Measurements from ENCODE around the gene CCDC28A.

CCDC28A gene

GRCh38 chr6:138803861-138804260 lies 30.3 kb downstream of the CCDC28A start:
- no peak for DNase-seq (ENCODE audit: extremely low read depth, low read depth)
- no peak for TF ChIP-seq CTCF (IDR thresholded peaks at IDR 0.05; ENCODE audit: low read depth, low read length, missing control alignments)
- no peak overlapping the region for H3K4me3 ChIP-seq (replicated peaks; ENCODE audit: low read depth, low read length)

- no peak for TF ChIP-seq CTCF (IDR thresholded peaks at IDR 0.05; ENCODE audit: low read depth, low read length, missing control alignments)
- DNase-seq (ENCODE audit: extremely low read depth, low read depth): peak; percentile 65
- H3K4me3 ChIP-seq (replicated peaks; ENCODE audit: low read depth, low read length): no peak overlapping the region
These were observed 31.6 kb downstream of the CCDC28A start for GRCh38 chr6:138805016-138805765.

GRCh38 chr6:138806889-138807288 lies 33.3 kb downstream of the CCDC28A start:
- TF ChIP-seq CTCF (IDR thresholded peaks at IDR 0.05; ENCODE audit: low read depth, low read length, missing control alignments): no peak
- DNase-seq (ENCODE audit: extremely low read depth, low read depth): no peak
- H3K4me3 ChIP-seq (replicated peaks; ENCODE audit: low read depth, low read length): no peak overlapping the region

GRCh38 chr6:138809677-138810076 lies 36.1 kb downstream of the CCDC28A start:
- no peak for TF ChIP-seq CTCF (IDR thresholded peaks at IDR 0.05; ENCODE audit: low read depth, low read length, missing control alignments)
- no peak overlapping the region for H3K4me3 ChIP-seq (replicated peaks; ENCODE audit: low read depth, low read length)
- DNase-seq (ENCODE audit: extremely low read depth, low read depth): no peak

- DNase-seq (ENCODE audit: extremely low read depth, low read depth): no peak
- H3K4me3 ChIP-seq (replicated peaks; ENCODE audit: low read depth, low read length): no peak overlapping the region
- TF ChIP-seq CTCF (IDR thresholded peaks at IDR 0.05; ENCODE audit: low read depth, low read length, missing control alignments): no peak
These were observed 38.3 kb downstream of the CCDC28A start for GRCh38 chr6:138811866-138812265.

- DNase-seq (ENCODE audit: extremely low read depth, low read depth): no peak
- H3K4me3 ChIP-seq (replicated peaks; ENCODE audit: low read depth, low read length): no peak overlapping the region
- no peak for TF ChIP-seq CTCF (IDR thresholded peaks at IDR 0.05; ENCODE audit: low read depth, low read length, missing control alignments)
These were observed 40.7 kb downstream of the CCDC28A start for GRCh38 chr6:138814179-138814834.

All from HFF-Myc (cell line).